Mucosa of descending colon (tissue), 3 donors: ENCODE data around the gene APBA2. TPM values are rescaled to one million over a fixed set of nuclear protein-coding genes. Genes with fewer than 3 reads are reported as not detected.

Experiments
- ATAC-seq: fragments of 200-7000 bp; cut with Tn5 transposase; one replicate; pipeline ENCODE4 v1.9.1; 2020; ENCODE audit warnings: mild to moderate bottlenecking, moderate library complexity
- DNase-seq, 3 donors: peaks; one replicate each; pipeline ENCODE4 v3.0.0-alpha.2; 2020
- H3K36me3 ChIP-seq: fragments of 200-600 bp; one replicate; pipeline ENCODE4 v1.8.0; 2021; ENCODE audit warnings: low read depth, mild to moderate bottlenecking
- H3K4me1 ChIP-seq: fragments of 200-600 bp; one replicate; pipeline ENCODE4 v1.8.0; 2021; ENCODE audit warnings: low read depth, mild to moderate bottlenecking
- H3K4me3 ChIP-seq: fragments of 200-600 bp; one replicate; pipeline ENCODE4 v1.8.0; 2021; ENCODE audit warnings: mild to moderate bottlenecking
- H3K9me3 ChIP-seq: fragments of 200-600 bp; one replicate; pipeline ENCODE4 v1.8.0; 2021; ENCODE audit warnings: mild to moderate bottlenecking
- intact Hi-C, 2 donors: fragments of 100-400 bp; cut with DNase I in 1 of 2; cut with micrococcal nuclease in 1 of 2; formaldehyde crosslinking; loops; one replicate each; pipeline versions ENCODE4 v1.11.0 to v1.11.1; 2022; cut with DNase I, micrococcal nuclease
- total RNA-seq, 3 donors: library from RNA; stranded (reverse); fragmentation: NEBNext Ultra II Directional in 2 of 3; extraction: Animal tissue kit (Norgen Biotek cat#: 25700) in 2 of 3; gene quantifications; one replicate each; pipeline versions ENCODE4 v1.2.1 to v1.2.4, GENCODE V29; 2021 to 2023
- TF ChIP-seq, protein P1 (sequence below): fragments of 200-600 bp; IDR thresholded peaks from one replicate; pipeline ENCODE4 v1.8.0; 2022; ENCODE audit warnings: antibody characterized with exemption, mild to moderate bottlenecking
- donor health status: DM: no; HTN: no; CAD: no; lungs with moderate emphysema.
- donor health status: DM: no; HTN: no; CAD: no.
- donor health status: DM: no; HTN: yes; CAD: no.

APBA2 gene
- total RNA-seq, 3 donors from 2014 or later: 0.69 to 2.0 (median 1.2) TPM

DNA sequence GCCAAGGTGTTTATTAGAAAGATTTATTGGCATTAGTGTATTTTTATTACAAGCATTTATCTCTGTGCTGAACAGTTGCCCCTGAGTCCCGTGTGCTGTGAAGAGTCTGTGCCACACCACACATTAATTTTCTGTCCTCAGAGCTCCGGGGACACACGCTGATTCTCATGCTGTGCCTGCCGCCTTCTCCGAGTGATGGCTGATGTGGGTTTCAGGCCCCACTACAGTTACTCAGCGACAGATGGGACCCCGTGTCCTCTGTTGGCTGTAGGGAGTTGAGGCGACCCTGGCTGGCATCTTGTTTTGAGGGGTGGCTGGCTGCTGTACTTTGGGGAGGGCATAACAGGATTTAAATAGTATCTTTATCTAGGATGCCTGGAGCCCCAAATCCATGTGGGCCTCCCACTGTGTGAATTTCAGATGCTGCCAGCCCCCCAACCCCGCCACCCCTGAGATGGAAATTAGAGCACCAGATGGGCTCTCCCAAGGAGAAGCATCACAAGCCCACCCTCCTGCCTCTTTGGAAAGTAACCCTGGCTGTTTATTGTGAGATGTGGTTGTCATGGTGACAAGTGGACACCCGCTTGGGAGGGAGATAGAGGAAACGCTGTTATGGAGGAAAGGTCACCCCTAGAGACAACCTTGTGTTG lies 185.6 kb downstream of the APBA2 start:
- Histone ChIP-seq H3K4me1 (no peaks in the 10 kb centered on the region), H3K36me3 (no peaks in the 10 kb centered on the region), H3K9me3 (no peaks in the 10 kb centered on the region), H3K4me3 (no peak overlapping the region)
- intact Hi-C loops: no loop called here
- ATAC-seq: no peak
- TF ChIP-seq, protein P1, sequence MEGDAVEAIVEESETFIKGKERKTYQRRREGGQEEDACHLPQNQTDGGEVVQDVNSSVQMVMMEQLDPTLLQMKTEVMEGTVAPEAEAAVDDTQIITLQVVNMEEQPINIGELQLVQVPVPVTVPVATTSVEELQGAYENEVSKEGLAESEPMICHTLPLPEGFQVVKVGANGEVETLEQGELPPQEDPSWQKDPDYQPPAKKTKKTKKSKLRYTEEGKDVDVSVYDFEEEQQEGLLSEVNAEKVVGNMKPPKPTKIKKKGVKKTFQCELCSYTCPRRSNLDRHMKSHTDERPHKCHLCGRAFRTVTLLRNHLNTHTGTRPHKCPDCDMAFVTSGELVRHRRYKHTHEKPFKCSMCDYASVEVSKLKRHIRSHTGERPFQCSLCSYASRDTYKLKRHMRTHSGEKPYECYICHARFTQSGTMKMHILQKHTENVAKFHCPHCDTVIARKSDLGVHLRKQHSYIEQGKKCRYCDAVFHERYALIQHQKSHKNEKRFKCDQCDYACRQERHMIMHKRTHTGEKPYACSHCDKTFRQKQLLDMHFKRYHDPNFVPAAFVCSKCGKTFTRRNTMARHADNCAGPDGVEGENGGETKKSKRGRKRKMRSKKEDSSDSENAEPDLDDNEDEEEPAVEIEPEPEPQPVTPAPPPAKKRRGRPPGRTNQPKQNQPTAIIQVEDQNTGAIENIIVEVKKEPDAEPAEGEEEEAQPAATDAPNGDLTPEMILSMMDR: no peak
- no peak for DNase-seq

DNA sequence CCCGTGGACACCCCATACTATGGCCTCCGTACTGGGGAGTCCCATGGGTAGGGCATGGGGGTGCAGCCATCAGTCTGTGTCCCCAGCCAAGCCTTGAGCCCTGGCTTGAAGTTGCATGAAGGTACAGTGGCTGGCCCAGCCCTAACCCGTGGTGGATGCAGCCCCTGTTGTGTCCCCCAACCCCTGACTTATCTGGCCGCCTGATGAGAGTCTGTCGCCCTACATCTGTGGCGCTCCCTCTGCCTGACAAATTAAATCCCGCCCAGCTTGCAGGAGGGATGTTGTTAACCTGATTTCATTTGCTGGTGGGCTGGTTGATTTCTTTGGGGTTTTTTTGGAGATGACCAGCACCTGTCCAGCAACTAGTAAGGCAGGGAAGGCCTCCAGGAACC lies 186.1 kb downstream of the APBA2 start:
- intact Hi-C loops: no loop called here
- Histone ChIP-seq H3K4me3 (no peak overlapping the region), H3K9me3 (no peaks in the 10 kb centered on the region), H3K4me1 (no peaks in the 10 kb centered on the region), H3K36me3 (no peaks in the 10 kb centered on the region)
- TF ChIP-seq, protein P1: no peak
- ATAC-seq (no peak), DNase-seq (no peak)

DNA sequence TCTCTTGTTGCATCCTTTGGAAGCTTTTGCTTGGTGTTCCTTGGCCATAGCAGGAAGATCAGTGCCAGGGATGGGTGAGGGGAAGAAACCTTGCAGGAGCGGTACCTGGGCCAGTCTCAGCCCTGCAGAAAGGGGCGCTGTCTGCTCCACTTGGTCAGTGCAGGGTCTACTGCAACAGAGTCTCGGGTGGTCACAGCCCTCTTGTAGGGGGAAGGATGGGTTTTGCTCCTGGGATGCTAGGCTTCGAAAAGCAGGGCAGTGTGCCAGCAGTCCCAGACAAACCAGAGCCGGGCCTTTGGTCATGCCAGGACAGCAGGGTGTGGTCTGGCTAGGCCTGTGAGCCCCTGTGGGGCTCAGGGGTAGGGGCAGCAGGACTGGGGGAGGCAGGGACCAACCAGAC lies 186.7 kb downstream of the APBA2 start:
- no peak overlapping the region for H3K4me3 ChIP-seq
- H3K36me3 ChIP-seq: no peaks in the 10 kb centered on the region
- no peaks in the 10 kb centered on the region for H3K4me1 ChIP-seq
- no peaks in the 10 kb centered on the region for H3K9me3 ChIP-seq
- TF ChIP-seq, protein P1: no peak
- DNase-seq: no peak
- ATAC-seq: no peak
- intact Hi-C loops: no loop called here

DNA sequence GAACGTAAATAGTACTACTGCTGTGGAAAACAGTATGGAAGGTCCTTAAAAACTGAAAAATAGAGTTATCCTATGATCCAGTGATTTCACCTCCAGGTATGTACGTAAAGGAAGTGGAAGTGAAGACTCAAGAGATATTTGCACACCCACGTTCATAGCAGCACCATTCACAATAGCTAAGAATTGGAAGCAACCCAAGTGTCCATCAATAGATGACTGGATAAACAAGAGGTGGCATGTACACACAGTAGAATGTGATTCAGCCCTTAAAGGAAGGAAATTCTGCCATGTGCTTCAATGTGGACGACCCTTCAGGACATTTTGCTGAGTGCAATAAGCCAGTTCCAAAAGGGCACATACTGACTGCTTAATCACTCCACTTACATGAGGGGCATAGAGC lies 188.3 kb downstream of the APBA2 start:
- TF ChIP-seq, protein P1: no peak
- ATAC-seq (no peak), DNase-seq (no peak)
- H3K9me3 ChIP-seq: no peaks in the 10 kb centered on the region
- H3K36me3 ChIP-seq: no peaks in the 10 kb centered on the region
- H3K4me1 ChIP-seq: no peaks in the 10 kb centered on the region
- no peak overlapping the region for H3K4me3 ChIP-seq
- intact Hi-C loops: no loop called here

DNA sequence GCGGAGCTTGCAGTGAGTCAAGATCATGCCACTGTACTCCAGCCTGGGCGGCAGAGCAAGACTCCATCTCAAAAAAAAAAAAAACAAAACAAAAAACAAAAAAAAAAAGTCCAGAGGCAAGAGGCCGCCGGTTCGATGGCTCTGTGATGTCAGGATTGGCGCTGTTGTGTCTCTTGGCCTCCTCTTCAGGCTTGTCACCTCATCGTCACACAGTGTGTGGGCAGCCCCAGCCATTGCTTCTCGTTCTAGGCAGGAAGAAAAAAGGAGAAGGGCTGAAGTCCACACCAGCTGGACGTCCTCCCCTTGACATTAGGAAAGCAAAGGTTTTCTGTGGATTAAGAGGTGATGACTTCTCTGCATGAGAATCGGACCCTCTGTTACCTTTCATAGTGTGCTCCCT lies 192.8 kb downstream of the APBA2 start:
- ATAC-seq (no peak), DNase-seq (no peak)
- TF ChIP-seq, protein P1: no peak
- Histone ChIP-seq H3K9me3 (no peaks in the 10 kb centered on the region), H3K36me3 (no peaks in the 10 kb centered on the region), H3K4me3 (no peak overlapping the region), H3K4me1 (no peaks in the 10 kb centered on the region)
- intact Hi-C loops: no loop called here

DNA sequence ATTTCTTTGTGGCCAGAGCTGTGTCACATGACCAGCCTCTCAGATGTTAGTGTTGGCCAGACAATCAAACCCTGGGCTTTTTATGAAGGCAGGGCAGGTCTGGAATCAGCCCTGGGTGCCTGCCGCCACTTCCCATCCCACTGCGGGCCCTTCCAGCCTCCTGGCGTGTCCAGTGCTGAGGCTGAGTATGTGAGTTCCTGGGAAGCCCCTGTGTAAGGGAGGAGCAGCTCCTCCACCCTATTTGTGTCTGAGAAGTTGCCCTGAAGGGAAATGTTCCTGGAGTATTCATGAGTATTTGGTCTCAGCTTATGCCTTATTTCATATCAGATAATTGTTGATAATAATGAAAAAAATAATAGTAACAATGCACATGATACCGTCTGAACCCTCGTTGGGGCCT lies 193.7 kb downstream of the APBA2 start:
- TF ChIP-seq, protein P1: no peak
- ATAC-seq (no peak), DNase-seq (no peak)
- intact Hi-C loops: no loop called here
- no peak overlapping the region for H3K4me3 ChIP-seq
- H3K9me3 ChIP-seq: no peaks in the 10 kb centered on the region
- no peaks in the 10 kb centered on the region for H3K36me3 ChIP-seq
- no peaks in the 10 kb centered on the region for H3K4me1 ChIP-seq
